Endothelial cell of umbilical vein (primary cell): Measurements from ENCODE around the gene NTN4.

Source experiments
- CTCF ChIP-seq, 2 donors: IDR thresholded peaks; 1 replicate in 1 of 2; 2 replicates in 1 of 2; pipeline ENCODE4 v1.5.1; 2011; ENCODE audit warnings: low read length in 2 of 2, mild to moderate bottlenecking in 2 of 2, moderate library complexity in 2 of 2, control low read depth in 1 of 2, inconsistent platforms in 1 of 2, low read depth in 1 of 2; ENCODE audit not compliant: insufficient read depth in 1 of 2; ENCODE audit errors: extremely low read depth in 1 of 2
- EZH2 ChIP-seq: IDR thresholded peaks from 2 replicates; pipeline ENCODE4 v1.6.1; 2012; ENCODE audit warnings: borderline replicate concordance, low read depth, mild to moderate bottlenecking, moderate library complexity, low read length, inconsistent platforms; ENCODE audit not compliant: severe bottlenecking
- MAX ChIP-seq: IDR thresholded peaks from 2 replicates; pipeline ENCODE4 v1.6.1; 2011; ENCODE audit not compliant: insufficient read depth, insufficient read length
- POLR2A ChIP-seq: IDR thresholded peaks from 2 replicates; pipeline ENCODE4 v1.6.1; 2012; ENCODE audit warnings: low read depth, mild to moderate bottlenecking, control low read depth, low read length

GRCh38 chr12:95613021-95613420, 177.5 kb downstream of the NTN4 start:
- TF ChIP-seq CTCF (IDR thresholded peaks at IDR 0.05; ENCODE audit: extremely low read depth in 1 of 2, insufficient read depth in 1 of 2, low read depth in 1 of 2, low read length in 2 of 2) (no peak), MAX (no peak), POLR2A (no peak), EZH2 (no peak)
